GM12878 (cell line): ENCODE data around the gene ZNF335. TPM values are rescaled to one million over a fixed set of nuclear protein-coding genes. Genes with fewer than 3 reads are reported as not detected.

Source experiments
- ATAC-seq: fragments of 200-7000 bp; cut with Tn5 transposase; 3 replicates; pipeline ENCODE4 v1.9.1; 2020; ENCODE audit warnings: mild to moderate bottlenecking, moderate library complexity
- BruUV-seq: library from RNA; stranded (reverse); fragments of 400-500 nt; replicated peaks from 2 replicates; lab custom pipeline; 2021; lab: Mats Ljungman, UMichigan
- CTCF ChIA-PET: fragments of 300-600 bp; sonication (Branson Sonifier 250); formaldehyde crosslinking; extraction: SDS; loops from one replicate; lab custom pipeline; 2021; ENCODE audit warnings: inconsistent platforms; lab: Yijun Ruan, JAX
- POLR2A ChIA-PET: fragments of 350-600 bp; formaldehyde crosslinking; extraction: SDS; loops from one replicate; lab custom pipeline; 2021; ENCODE audit warnings: inconsistent platforms; lab: Charles Lee
- RAD21 ChIA-PET: fragments of 300-600 bp; sonication (Branson Sonifier 250); formaldehyde crosslinking; loops from one replicate; lab custom pipeline; 2023; ENCODE audit warnings: antibody characterized with exemption; ENCODE audit not compliant: unreplicated experiment; lab: Charles Lee
- SMC1A ChIA-PET: fragments of 300-600 bp; sonication (Branson Sonifier 250); formaldehyde crosslinking; loops from one replicate; lab custom pipeline; 2023; ENCODE audit not compliant: unreplicated experiment, uncharacterized antibody; lab: Charles Lee
- DNase-seq: peaks from one replicate; pipeline ENCODE4 v3.0.0-alpha.2; 2011; ENCODE audit warnings: low read depth, low spot score
- FAIRE-seq: peaks from 3 replicates; lab custom pipeline; 2011; peaks lifted over from hg19 to GRCh38; lab: Jason Lieb, UNC
- H2AFZ ChIP-seq: 2 replicates; pipeline ENCODE4 v1.6.0; 2011; ENCODE audit warnings: low read depth, low read length, control low read depth; ENCODE audit not compliant: control insufficient read depth
- H3K27ac ChIP-seq: 2 replicates; pipeline ENCODE4 v1.5.1; 2011; ENCODE audit warnings: control low read depth; ENCODE audit not compliant: control insufficient read depth, insufficient read depth
- H3K27me3 ChIP-seq, 2 experiments: replicated peaks in 1 of 2; 2 replicates each; pipeline versions ENCODE4 v1.6.0 to v1.6.1; 2011; ENCODE audit warnings: low read length in 1 of 2; ENCODE audit not compliant: control insufficient read depth in 2 of 2, insufficient read depth in 2 of 2
- H3K36me3 ChIP-seq, 2 experiments: 2 replicates each; pipeline ENCODE4 v1.5.1; 2011; ENCODE audit warnings: low read length in 1 of 2; ENCODE audit not compliant: control insufficient read depth in 2 of 2, insufficient read depth in 2 of 2
- H3K4me1 ChIP-seq: 2 replicates; pipeline ENCODE4 v1.6.1; 2011; ENCODE audit warnings: mild to moderate bottlenecking, low read length, moderate library complexity, mixed read lengths; ENCODE audit not compliant: control insufficient read depth, insufficient read depth
- H3K4me2 ChIP-seq: 2 replicates; pipeline ENCODE4 v1.6.0; 2011; ENCODE audit warnings: control low read depth; ENCODE audit not compliant: control insufficient read depth, insufficient read depth
- H3K4me3 ChIP-seq: fragments of 200-600 bp; sonication (generic); 2 replicates; pipeline ENCODE4 v1.5.1; 2016
- H3K79me2 ChIP-seq: 2 replicates; pipeline ENCODE4 v1.6.0; 2011; ENCODE audit warnings: low read length; ENCODE audit not compliant: control insufficient read depth, insufficient read depth
- H3K9ac ChIP-seq: 2 replicates; pipeline ENCODE4 v1.8.0; 2011; ENCODE audit warnings: low read length, control low read depth, mixed read lengths; ENCODE audit not compliant: control insufficient read depth, insufficient read depth
- H3K9me3 ChIP-seq: replicated peaks from 3 replicates; pipeline ENCODE4 v1.5.1; 2011; ENCODE audit warnings: mild to moderate bottlenecking, low read length; ENCODE audit not compliant: control insufficient read depth, insufficient read depth
- H4K20me1 ChIP-seq: 2 replicates; pipeline ENCODE4 v1.6.0; 2011; ENCODE audit not compliant: control insufficient read depth, insufficient read depth
- ASH2L ChIP-seq: fragments of 300-600, 200-600 bp; sonication (generic); IDR thresholded peaks from 2 replicates; pipeline ENCODE4 v1.6.1; 2017; ENCODE audit warnings: low read depth, mild to moderate bottlenecking, borderline replicate concordance
- BRCA1 ChIP-seq: IDR thresholded peaks from 2 replicates; pipeline ENCODE4 v1.6.1; 2011; ENCODE audit warnings: low read depth, low read length, improper control_type of control experiment
- ESRRA ChIP-seq: IDR thresholded peaks from 2 replicates; pipeline ENCODE4 v1.6.1; 2012; ENCODE audit warnings: mild to moderate bottlenecking, low read length, improper control_type of control experiment
- FOS ChIP-seq: IDR thresholded peaks from 3 replicates; pipeline ENCODE4 v1.6.1; 2011; ENCODE audit warnings: borderline replicate concordance; ENCODE audit not compliant: insufficient read length; ENCODE audit errors: extremely low read depth
- MXI1 ChIP-seq: fragments of 150-350 bp; IDR thresholded peaks from 2 replicates; pipeline ENCODE4 v1.6.1; 2011; ENCODE audit warnings: low read depth, mild to moderate bottlenecking, inconsistent platforms, low read length, improper control_type of control experiment
- NR2C2 ChIP-seq: IDR thresholded peaks from 2 replicates; pipeline ENCODE4 v1.6.1; 2011; ENCODE audit warnings: borderline replicate concordance, low read depth; ENCODE audit not compliant: control insufficient read depth, insufficient read length
- PML ChIP-seq: IDR thresholded peaks from 2 replicates; pipeline ENCODE4 v1.6.1; 2012; ENCODE audit warnings: low read length, inconsistent platforms
- POLR2A ChIP-seq: IDR thresholded peaks from 2 replicates; pipeline ENCODE4 v1.6.1; 2011; ENCODE audit warnings: low read depth, mild to moderate bottlenecking, low read length
- POLR2AphosphoS2 ChIP-seq: IDR thresholded peaks from 2 replicates; pipeline ENCODE4 v1.6.1; 2011; ENCODE audit warnings: low read depth, mild to moderate bottlenecking, low read length, improper control_type of control experiment, moderate library complexity
- SREBF1 ChIP-seq: IDR thresholded peaks from 2 replicates; pipeline ENCODE4 v1.6.1; 2012; ENCODE audit warnings: mild to moderate bottlenecking, low read length
- ZNF207 ChIP-seq: fragments of 450-650 bp; IDR thresholded peaks from 2 replicates; pipeline ENCODE4 v1.6.1; 2014; ENCODE audit warnings: antibody characterized with exemption, mild to moderate bottlenecking, borderline replicate concordance
- WGBS: methylation state at CpG from one replicate; pipeline ENCODE4 v1.1.6; 2016; ENCODE audit warnings: low lambda C conversion rate; ENCODE audit not compliant: insufficient replicate concordance, insufficient coverage; ENCODE audit errors: missing lambda C conversion rate; 5-methylcytosine and 5-hydroxymethylcytosine counted together
- in situ Hi-C: fragments of 300-500 bp; cut with MboI; formaldehyde crosslinking; loops from 9 replicates; pipeline ENCODE4 v1.14.3; 2018; ENCODE audit warnings: mixed read lengths
- intact Hi-C: fragments of 100-400 bp; cut with micrococcal nuclease; formaldehyde crosslinking; loops from one replicate; pipeline ENCODE4 v1.14.2; 2022; ENCODE audit not compliant: unreplicated experiment
- polyA plus RNA-seq, 11 experiments: library from polyadenylated mRNA; depleted of rRNA in 4 of 11; unstranded in 6 of 11; stranded (reverse) in 5 of 11; fragments of >200 nt; fragmentation: Nextera tagmentation in 4 of 11; fragmentation: Illumina TruSeq in 1 of 11; extraction: Ambion mirVana in 4 of 11; extraction: Trizol in 1 of 11; gene quantifications; 1 replicate in 1 of 11; 2 replicates in 10 of 11; pipeline versions ENCODE4 v1.2.1 to v1.2.3, GENCODE V29; 2011 to 2016; ENCODE audit warnings: inconsistent platforms in 2 of 11, missing spikeins in 2 of 11, low read depth in 1 of 11
- total RNA-seq, 4 experiments: library from RNA; depleted of rRNA in 3 of 4; stranded (reverse); fragments of >200 nt in 3 of 4; fragmentation: Illumina TruSeq in 1 of 4; extraction: Trizol in 1 of 4; gene quantifications; 2 replicates each; pipeline versions ENCODE4 v1.2.1 to v1.2.3, GENCODE V29; 2013 to 2021
- TF ChIP-seq, protein P1 (sequence below): fragments of 450-650 bp; IDR thresholded peaks from 2 replicates; pipeline ENCODE4 v1.6.1; 2017; ENCODE audit warnings: mild to moderate bottlenecking
- TF ChIP-seq, protein P2 (sequence below): fragments of 450-650 bp; formaldehyde crosslinking; IDR thresholded peaks from 2 replicates; pipeline ENCODE4 v1.4.0; 2020; ENCODE audit warnings: mild to moderate bottlenecking, moderate library complexity

ZNF335 gene
- total and polyA plus RNA-seq, 10 of the 15 experiments (the other 5 are each of a cell fraction or from before 2014, with no cell fraction given) = 0.74 to 30.1 (median 14.5) TPM

GRCh38 chr20:46018112-46018511, 46.1 kb upstream of the ZNF335 start:
- CTCF ChIA-PET = interaction anchor here (0.7 to 2.4 kb wide), 6 partner anchors 31 to 331 kb away, joined by 3 to 13 read pairs (median 6); no protein-coding TSS in a partner anchor
- RAD21 ChIA-PET = interaction anchor here (2.5 kb wide), 1 partner anchor 31 kb away, joined by 10 read pairs; no protein-coding TSS in a partner anchor
- H3K9ac ChIP-seq = no peak overlapping the region
- H3K27me3 ChIP-seq = peaks cover 0 to 4% of the 10 kb centered on the region in 2 experiments; a peak in 1 of 4 replicates
- no peak for DNase-seq
- no peak for FAIRE-seq
- no peaks in the 10 kb centered on the region for H3K9me3 ChIP-seq
- H3K4me1 ChIP-seq = peaks cover 4% of the 10 kb centered on the region; the same call in 1 of the 2 replicates
- H3K36me3 ChIP-seq = no peaks in the 10 kb centered on the region
- no peak for TF ChIP-seq MXI1
- no peak for TF ChIP-seq FOS
- no peak for TF ChIP-seq POLR2AphosphoS2
- TF ChIP-seq, protein P1, sequence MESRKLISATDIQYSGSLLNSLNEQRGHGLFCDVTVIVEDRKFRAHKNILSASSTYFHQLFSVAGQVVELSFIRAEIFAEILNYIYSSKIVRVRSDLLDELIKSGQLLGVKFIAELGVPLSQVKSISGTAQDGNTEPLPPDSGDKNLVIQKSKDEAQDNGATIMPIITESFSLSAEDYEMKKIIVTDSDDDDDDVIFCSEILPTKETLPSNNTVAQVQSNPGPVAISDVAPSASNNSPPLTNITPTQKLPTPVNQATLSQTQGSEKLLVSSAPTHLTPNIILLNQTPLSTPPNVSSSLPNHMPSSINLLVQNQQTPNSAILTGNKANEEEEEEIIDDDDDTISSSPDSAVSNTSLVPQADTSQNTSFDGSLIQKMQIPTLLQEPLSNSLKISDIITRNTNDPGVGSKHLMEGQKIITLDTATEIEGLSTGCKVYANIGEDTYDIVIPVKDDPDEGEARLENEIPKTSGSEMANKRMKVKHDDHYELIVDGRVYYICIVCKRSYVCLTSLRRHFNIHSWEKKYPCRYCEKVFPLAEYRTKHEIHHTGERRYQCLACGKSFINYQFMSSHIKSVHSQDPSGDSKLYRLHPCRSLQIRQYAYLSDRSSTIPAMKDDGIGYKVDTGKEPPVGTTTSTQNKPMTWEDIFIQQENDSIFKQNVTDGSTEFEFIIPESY = no peak
- TF ChIP-seq, protein P2, sequence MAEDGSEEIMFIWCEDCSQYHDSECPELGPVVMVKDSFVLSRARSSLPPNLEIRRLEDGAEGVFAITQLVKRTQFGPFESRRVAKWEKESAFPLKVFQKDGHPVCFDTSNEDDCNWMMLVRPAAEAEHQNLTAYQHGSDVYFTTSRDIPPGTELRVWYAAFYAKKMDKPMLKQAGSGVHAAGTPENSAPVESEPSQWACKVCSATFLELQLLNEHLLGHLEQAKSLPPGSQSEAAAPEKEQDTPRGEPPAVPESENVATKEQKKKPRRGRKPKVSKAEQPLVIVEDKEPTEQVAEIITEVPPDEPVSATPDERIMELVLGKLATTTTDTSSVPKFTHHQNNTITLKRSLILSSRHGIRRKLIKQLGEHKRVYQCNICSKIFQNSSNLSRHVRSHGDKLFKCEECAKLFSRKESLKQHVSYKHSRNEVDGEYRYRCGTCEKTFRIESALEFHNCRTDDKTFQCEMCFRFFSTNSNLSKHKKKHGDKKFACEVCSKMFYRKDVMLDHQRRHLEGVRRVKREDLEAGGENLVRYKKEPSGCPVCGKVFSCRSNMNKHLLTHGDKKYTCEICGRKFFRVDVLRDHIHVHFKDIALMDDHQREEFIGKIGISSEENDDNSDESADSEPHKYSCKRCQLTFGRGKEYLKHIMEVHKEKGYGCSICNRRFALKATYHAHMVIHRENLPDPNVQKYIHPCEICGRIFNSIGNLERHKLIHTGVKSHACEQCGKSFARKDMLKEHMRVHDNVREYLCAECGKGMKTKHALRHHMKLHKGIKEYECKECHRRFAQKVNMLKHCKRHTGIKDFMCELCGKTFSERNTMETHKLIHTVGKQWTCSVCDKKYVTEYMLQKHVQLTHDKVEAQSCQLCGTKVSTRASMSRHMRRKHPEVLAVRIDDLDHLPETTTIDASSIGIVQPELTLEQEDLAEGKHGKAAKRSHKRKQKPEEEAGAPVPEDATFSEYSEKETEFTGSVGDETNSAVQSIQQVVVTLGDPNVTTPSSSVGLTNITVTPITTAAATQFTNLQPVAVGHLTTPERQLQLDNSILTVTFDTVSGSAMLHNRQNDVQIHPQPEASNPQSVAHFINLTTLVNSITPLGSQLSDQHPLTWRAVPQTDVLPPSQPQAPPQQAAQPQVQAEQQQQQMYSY (CRISPR knock-in tag) = no peak
- no peak for TF ChIP-seq POLR2A
- TF ChIP-seq ESRRA = no peak
- no peak for TF ChIP-seq BRCA1
- no peak for TF ChIP-seq SREBF1
- TF ChIP-seq ASH2L = no peak
- TF ChIP-seq ZNF207 = no peak
- TF ChIP-seq PML = no peak
- TF ChIP-seq NR2C2 = no peak
- WGBS = 35% methylated on average over 4 of the region's 4 CpGs
- H3K79me2 ChIP-seq = no peaks in the 10 kb centered on the region
- in situ Hi-C loops (no loop called here), intact Hi-C loops (no loop called here)
- H4K20me1 ChIP-seq = no peaks in the 10 kb centered on the region
- no peak overlapping the region for H3K4me2 ChIP-seq
- H3K4me3 ChIP-seq = no peak overlapping the region
- POLR2A ChIA-PET = no interaction called here
- ATAC-seq = no peak
- H3K27ac ChIP-seq = no peak overlapping the region
- no peak overlapping the region for H2AFZ ChIP-seq
- no TSS peak for BruUV-seq
- SMC1A ChIA-PET = interaction anchor here (0.8 kb wide), 1 partner anchor 67 kb away, joined by 3 read pairs; no protein-coding TSS in a partner anchor
